Iris pigment epithelial cell (primary cell): Measurements from ENCODE around the gene RCC2.
"Not testable (repeated sequence)": the region's sequence is repeated elsewhere in the genome, so short reads cannot be mapped to it uniquely, and the experiment has no call there.

Experiments
- DNase-seq: peaks from one replicate; pipeline ENCODE4 v3.0.0-alpha.2; 2011; ENCODE audit warnings: low read depth

RCC2 gene

GRCh38 chr1:17419626-17420328, 19.7 kb downstream of the RCC2 start:
- DNase-seq, result peak; percentile 28

GRCh38 chr1:17416389-17416788, 23.1 kb downstream of the RCC2 start:
- DNase-seq, result no peak

- DNase-seq, result peak; percentile 28
Measured at GRCh38 chr1:17414022-17414421, 25.5 kb downstream of the RCC2 start.

GRCh38 chr1:17412093-17412870, 27.2 kb downstream of the RCC2 start:
- no peak for DNase-seq

- no peak for DNase-seq
Measured at GRCh38 chr1:17409391-17409811, 30.1 kb downstream of the RCC2 start.

GRCh38 chr1:17407786-17408514, 31.5 kb downstream of the RCC2 start:
- not testable (repeated sequence) for DNase-seq

- not testable (repeated sequence) for DNase-seq
Measured at GRCh38 chr1:17406760-17407475, 32.6 kb downstream of the RCC2 start.

- DNase-seq, result peak; percentile 44
Measured at GRCh38 chr1:17405898-17406759, 33.3 kb downstream of the RCC2 start.

- no peak for DNase-seq
Measured at GRCh38 chr1:17404820-17405219, 34.7 kb downstream of the RCC2 start.

GRCh38 chr1:17404034-17404684, 35.3 kb downstream of the RCC2 start:
- DNase-seq, result no peak

GRCh38 chr1:17403081-17403480, 36.4 kb downstream of the RCC2 start:
- DNase-seq, result no peak

GRCh38 chr1:17401841-17402240, 37.6 kb downstream of the RCC2 start:
- no peak for DNase-seq

- DNase-seq, result no peak
Measured at GRCh38 chr1:17400725-17401341, 38.6 kb downstream of the RCC2 start.

GRCh38 chr1:17397910-17398695, 41.4 kb downstream of the RCC2 start:
- no peak for DNase-seq

- no peak for DNase-seq
Measured at GRCh38 chr1:17393230-17393629, 46.2 kb downstream of the RCC2 start.

GRCh38 chr1:17392199-17392740, 47.2 kb downstream of the RCC2 start:
- DNase-seq, result no peak

GRCh38 chr1:17381161-17381560, 58.3 kb downstream of the RCC2 start:
- no peak for DNase-seq

GRCh38 chr1:17377325-17377953, 62.0 kb downstream of the RCC2 start:
- no peak for DNase-seq

GRCh38 chr1:17375651-17376050, 63.8 kb downstream of the RCC2 start:
- no peak for DNase-seq
